ENCODE measurements around the gene IFI6. TPM values are rescaled to one million over a fixed set of nuclear protein-coding genes. Genes with fewer than 3 reads are reported as not detected.
A peak's percentile ranks its signal among the peaks of the same experiment; 100 is the strongest.

IFI6 gene
- total and polyA plus RNA-seq, 3 donors from 2014 or later = 88.9 to 288 (median 120) TPM

- H3K4me1 ChIP-seq = peaks cover 30% of the 10 kb centered on the region
- intact Hi-C loops (cut with DNase I; ENCODE audit: low total_unique reads) = loop anchor here (10.0 kb wide), 1 partner anchor 45 kb away; no protein-coding TSS in a partner anchor
- TF ChIP-seq CTCF (IDR thresholded peaks at IDR 0.05) (no peak), POLR2A (IDR thresholded peaks at IDR 0.05) (no peak)
- no peaks in the 10 kb centered on the region for H3K27me3 ChIP-seq
- no peaks in the 10 kb centered on the region for H3K9me3 ChIP-seq
- 3 to 21% methylated on average over 16 to 72 of the region's 78 CpGs for WGBS, 2 donors
- no peaks in the 10 kb centered on the region for H3K36me3 ChIP-seq (ENCODE audit: low read depth, missing control alignments)
- H3K4me3 ChIP-seq = peak overlapping the region; percentile 74 to 75
- H3K27ac ChIP-seq = peak overlapping the region; percentile 83 to 97
- DNase-seq = peak; percentile 96
Measured at GRCh38 chr1:27659497-27660299, 12.3 kb downstream of the IFI6 start.

- intact Hi-C loops (cut with DNase I; ENCODE audit: low total_unique reads) = no loop called here
- H3K4me3 ChIP-seq = peak overlapping the region; percentile 74 to 75
Measured at GRCh38 chr1:27658951-27659496, 13.0 kb downstream of the IFI6 start.

GRCh38 chr1:27656157-27656893 lies 15.7 kb downstream of the IFI6 start:
- Histone ChIP-seq H3K4me1 (peaks cover 30% of the 10 kb centered on the region), H3K9me3 (no peaks in the 10 kb centered on the region), H3K36me3 (ENCODE audit: low read depth, missing control alignments) (no peaks in the 10 kb centered on the region), H3K4me3 (no peak overlapping the region), H3K27me3 (no peaks in the 10 kb centered on the region), H3K27ac (peak overlapping the region; percentile 78 to 79)
- WGBS, 2 donors = 75% methylated on average over 7 of the region's 7 CpGs
- intact Hi-C loops (cut with DNase I; ENCODE audit: low total_unique reads) = no loop called here
- DNase-seq = peak; percentile 57
- TF ChIP-seq POLR2A (IDR thresholded peaks at IDR 0.05) (no peak), CTCF (IDR thresholded peaks at IDR 0.05) (no peak)

More at GRCh38 chr1:27658951-27659496, 13.0 kb downstream of the IFI6 start:
- 25 to 38% methylated on average over 7 of the region's 7 CpGs for WGBS, 2 donors
- TF ChIP-seq POLR2A (IDR thresholded peaks at IDR 0.05) (no peak), CTCF (IDR thresholded peaks at IDR 0.05) (no peak)
- no peaks in the 10 kb centered on the region for H3K27me3 ChIP-seq
- no peaks in the 10 kb centered on the region for H3K9me3 ChIP-seq
- peak; percentile 39 for DNase-seq
- H3K27ac ChIP-seq = peak overlapping the region; percentile 83 to 97
- H3K4me1 ChIP-seq = peaks cover 30% of the 10 kb centered on the region
- H3K36me3 ChIP-seq (ENCODE audit: low read depth, missing control alignments) = no peaks in the 10 kb centered on the region

- 58% methylated on average over 10 to 11 of the region's 11 CpGs for WGBS, 2 donors
- intact Hi-C loops (cut with DNase I; ENCODE audit: low total_unique reads) = no loop called here
Measured at GRCh38 chr1:27655151-27655937, 16.6 kb downstream of the IFI6 start.

More at GRCh38 chr1:27655151-27655937, 16.6 kb downstream of the IFI6 start:
- Histone ChIP-seq H3K36me3 (ENCODE audit: low read depth, missing control alignments) (no peaks in the 10 kb centered on the region), H3K27ac (peak overlapping the region; percentile 78 to 79), H3K4me3 (no peak overlapping the region), H3K4me1 (peaks cover 30% of the 10 kb centered on the region), H3K9me3 (no peaks in the 10 kb centered on the region), H3K27me3 (no peaks in the 10 kb centered on the region)
- TF ChIP-seq CTCF (IDR thresholded peaks at IDR 0.05) (no peak), POLR2A (IDR thresholded peaks at IDR 0.05) (no peak)
- peak; percentile 83 for DNase-seq

Data from testis (tissue), 3 donors.